OCI-LY3 (cell line): ENCODE results near the gene DNASE1L3.

Experiments
- EZH2phosphoT487 ChIP-seq: fragments of 200-600 bp; shearing (Covaris generic); IDR thresholded peaks from 2 replicates; pipeline ENCODE4 v1.6.1; 2018; ENCODE audit warnings: antibody characterized with exemption, mixed run types, low read depth
- TF ChIP-seq, protein P1 (sequence below): fragments of 200-600, 300-600 bp; sonication (generic); IDR thresholded peaks from 2 replicates; pipeline ENCODE4 v1.5.1; 2014; ENCODE audit warnings: antibody characterized with exemption, low read length, low read depth

DNA sequence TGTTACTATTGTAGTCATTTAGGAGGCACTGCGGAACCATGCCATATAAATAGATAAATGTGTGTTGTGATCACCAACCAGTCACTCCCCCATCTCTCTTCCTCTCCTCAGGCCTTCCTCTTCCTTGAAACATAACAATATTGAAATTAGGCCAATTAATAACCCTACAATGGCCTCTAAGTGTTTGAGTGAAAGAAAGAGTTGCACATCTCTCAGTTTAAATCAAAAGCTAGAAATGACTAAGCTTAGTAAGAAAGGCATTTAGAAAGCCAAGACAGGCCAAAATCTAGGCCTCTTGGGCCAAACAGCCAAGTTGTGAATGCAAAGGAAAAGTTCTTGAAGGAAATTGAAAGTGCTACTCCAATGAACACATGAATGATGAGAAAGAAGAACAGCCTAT, 8.1 kb upstream of the DNASE1L3 start:
- TF ChIP-seq, protein P1, sequence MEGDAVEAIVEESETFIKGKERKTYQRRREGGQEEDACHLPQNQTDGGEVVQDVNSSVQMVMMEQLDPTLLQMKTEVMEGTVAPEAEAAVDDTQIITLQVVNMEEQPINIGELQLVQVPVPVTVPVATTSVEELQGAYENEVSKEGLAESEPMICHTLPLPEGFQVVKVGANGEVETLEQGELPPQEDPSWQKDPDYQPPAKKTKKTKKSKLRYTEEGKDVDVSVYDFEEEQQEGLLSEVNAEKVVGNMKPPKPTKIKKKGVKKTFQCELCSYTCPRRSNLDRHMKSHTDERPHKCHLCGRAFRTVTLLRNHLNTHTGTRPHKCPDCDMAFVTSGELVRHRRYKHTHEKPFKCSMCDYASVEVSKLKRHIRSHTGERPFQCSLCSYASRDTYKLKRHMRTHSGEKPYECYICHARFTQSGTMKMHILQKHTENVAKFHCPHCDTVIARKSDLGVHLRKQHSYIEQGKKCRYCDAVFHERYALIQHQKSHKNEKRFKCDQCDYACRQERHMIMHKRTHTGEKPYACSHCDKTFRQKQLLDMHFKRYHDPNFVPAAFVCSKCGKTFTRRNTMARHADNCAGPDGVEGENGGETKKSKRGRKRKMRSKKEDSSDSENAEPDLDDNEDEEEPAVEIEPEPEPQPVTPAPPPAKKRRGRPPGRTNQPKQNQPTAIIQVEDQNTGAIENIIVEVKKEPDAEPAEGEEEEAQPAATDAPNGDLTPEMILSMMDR = no peak
- no peak for TF ChIP-seq EZH2phosphoT487
